DOHH2 (cell line): ENCODE data around the gene FAM89B.

ENCODE experiments used
- EZH2phosphoT487 ChIP-seq: fragments of 200-600 bp; sonication (generic); IDR thresholded peaks from 2 replicates; pipeline ENCODE4 v1.6.1; 2017; ENCODE audit warnings: borderline replicate concordance, mild to moderate bottlenecking, antibody characterized with exemption, low read length, moderate library complexity, mixed read lengths
- TF ChIP-seq, protein P1 (sequence below): fragments of 200-600 bp; sonication (generic); IDR thresholded peaks from one replicate; pipeline ENCODE4 v1.5.1; 2014; ENCODE audit warnings: antibody characterized with exemption, mild to moderate bottlenecking, low read depth, low read length; ENCODE audit not compliant: poor library complexity, severe bottlenecking

DNA sequence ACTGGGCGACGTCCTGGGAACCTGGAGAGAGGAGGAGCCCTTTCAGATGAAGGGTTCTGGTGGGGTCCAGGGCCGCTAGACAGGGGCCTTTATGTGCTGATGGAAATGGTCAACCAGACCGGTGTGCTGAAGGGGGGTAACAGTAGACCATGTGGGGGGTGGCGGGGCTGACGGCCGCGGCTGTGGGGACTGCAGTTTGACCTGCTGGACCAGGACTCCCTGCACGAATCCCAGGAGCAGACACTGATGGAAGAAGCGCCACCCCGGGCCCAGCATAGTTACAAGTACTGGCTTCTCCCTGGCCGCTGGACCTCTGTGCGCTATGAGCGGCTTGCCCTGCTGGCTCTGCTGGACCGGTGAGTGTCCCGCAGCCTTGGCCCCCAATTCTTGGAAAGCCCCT is 49.7 kb downstream of the FAM89B start:
- TF ChIP-seq, protein P1, sequence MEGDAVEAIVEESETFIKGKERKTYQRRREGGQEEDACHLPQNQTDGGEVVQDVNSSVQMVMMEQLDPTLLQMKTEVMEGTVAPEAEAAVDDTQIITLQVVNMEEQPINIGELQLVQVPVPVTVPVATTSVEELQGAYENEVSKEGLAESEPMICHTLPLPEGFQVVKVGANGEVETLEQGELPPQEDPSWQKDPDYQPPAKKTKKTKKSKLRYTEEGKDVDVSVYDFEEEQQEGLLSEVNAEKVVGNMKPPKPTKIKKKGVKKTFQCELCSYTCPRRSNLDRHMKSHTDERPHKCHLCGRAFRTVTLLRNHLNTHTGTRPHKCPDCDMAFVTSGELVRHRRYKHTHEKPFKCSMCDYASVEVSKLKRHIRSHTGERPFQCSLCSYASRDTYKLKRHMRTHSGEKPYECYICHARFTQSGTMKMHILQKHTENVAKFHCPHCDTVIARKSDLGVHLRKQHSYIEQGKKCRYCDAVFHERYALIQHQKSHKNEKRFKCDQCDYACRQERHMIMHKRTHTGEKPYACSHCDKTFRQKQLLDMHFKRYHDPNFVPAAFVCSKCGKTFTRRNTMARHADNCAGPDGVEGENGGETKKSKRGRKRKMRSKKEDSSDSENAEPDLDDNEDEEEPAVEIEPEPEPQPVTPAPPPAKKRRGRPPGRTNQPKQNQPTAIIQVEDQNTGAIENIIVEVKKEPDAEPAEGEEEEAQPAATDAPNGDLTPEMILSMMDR, result no peak
- no peak for TF ChIP-seq EZH2phosphoT487
